GM18951 (cell line): ENCODE data around the gene MYRFL.

ENCODE experiments used
- POLR2A ChIP-seq: IDR thresholded peaks from 4 replicates; pipeline ENCODE4 v1.6.1; 2011; ENCODE audit warnings: mild to moderate bottlenecking; ENCODE audit not compliant: insufficient read length, insufficient read depth; ENCODE audit errors: extremely low read depth
- in situ Hi-C: fragments of 300-500 bp; cut with MboI; formaldehyde crosslinking; loops from one replicate; pipeline ENCODE4 v1.12.0; 2022; ENCODE audit warnings: low sequenced_read_pairs, mixed read lengths, inconsistent platforms; ENCODE audit not compliant: unreplicated experiment

MYRFL gene

DNA sequence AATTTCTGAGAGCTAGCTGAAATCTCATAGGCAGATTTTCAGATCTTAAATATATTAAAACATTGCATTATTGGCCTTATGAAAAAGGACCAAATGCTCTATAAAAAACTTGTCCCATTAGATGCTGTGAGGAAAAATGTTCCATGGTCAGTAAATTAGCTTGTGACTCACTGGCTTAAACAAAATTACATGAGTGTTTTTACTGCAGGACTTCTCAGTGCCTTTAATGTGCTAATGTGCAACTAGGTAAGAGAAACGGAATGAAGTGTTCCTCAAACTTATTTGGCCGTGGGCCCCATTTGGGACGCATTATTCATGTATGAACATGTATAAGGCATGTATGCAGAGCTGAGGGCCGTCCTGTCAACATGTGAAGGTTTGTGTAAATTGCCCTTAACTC, 41.7 kb downstream of the MYRFL start:
- in situ Hi-C loops, result no loop called here
- no peak for TF ChIP-seq POLR2A

DNA sequence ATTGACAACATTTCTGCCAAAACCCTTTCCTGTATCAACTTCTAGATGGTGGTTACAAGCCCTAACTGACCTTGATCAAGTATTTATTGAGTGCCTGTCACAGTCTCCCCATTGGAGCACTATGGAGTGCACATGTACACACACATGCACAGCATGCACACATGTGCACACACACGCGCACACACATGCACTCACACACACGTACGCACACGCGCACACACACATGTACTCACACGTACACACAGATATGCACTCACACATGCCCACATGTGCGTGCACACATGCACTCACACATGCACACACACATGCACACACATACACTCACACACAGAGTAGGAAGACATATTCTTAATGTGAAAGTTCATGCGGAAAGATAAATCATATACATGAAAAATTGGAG, 43.7 kb downstream of the MYRFL start:
- in situ Hi-C loops, result no loop called here
- TF ChIP-seq POLR2A, result no peak

DNA sequence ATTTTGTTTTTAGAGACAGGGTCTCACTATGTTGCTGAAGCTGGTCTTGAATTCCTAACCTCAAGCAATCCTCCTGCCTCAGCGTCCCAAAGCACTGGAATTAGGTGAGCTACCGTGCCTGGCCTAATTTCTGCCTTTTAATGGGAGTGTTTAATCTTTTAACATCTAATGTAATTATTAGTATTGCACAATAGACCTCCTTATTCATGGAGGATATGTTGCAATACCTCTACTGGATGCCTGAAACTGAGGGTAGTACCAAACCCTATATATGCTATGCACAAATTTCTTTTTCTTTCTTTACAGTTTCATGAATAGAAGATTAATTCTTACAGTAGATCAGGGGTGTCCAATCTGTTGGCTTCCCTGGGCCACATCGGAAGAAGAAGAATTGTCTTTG, 47.8 kb downstream of the MYRFL start:
- in situ Hi-C loops, result no loop called here
- no peak for TF ChIP-seq POLR2A

DNA sequence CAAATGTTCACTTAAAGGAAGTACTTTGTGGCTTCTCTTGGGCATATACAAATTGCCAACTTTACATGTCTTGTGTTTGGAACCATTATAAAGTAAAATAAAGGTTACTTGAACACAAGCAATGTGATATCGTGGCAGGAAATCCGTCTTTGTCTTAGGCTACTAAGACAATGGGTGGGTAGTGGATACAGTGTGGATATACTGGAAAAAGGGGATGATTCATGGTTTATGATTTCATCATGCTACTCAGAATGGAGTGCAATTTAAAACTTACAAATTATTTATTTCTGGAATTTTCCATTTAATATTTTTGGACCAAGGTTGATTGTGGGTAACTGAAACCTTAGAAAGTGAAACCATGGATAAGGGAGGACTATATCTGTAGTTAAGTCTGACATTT, 48.4 kb downstream of the MYRFL start:
- in situ Hi-C loops, result no loop called here
- TF ChIP-seq POLR2A, result no peak

DNA sequence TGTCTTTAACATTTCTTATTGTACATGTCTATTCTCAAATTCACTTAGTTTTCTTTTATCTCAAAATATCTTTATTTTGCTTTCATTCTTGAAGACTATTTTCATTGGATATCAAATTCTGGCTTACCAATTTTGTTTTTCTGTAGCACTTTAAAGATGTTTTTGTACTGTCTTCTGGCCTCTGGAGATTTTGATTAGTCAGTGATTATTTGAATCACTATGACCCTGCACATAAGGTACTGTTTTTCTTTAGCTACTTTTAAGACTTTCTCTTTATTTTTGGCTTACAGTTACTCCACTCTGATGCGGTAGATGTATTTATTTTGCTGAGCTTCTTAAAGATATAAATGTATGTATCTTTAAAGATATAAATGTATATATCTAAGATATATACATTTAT, 49.6 kb downstream of the MYRFL start:
- no peak for TF ChIP-seq POLR2A
- in situ Hi-C loops, result loop anchor here (25.0 kb wide), 1 partner anchor 838 kb away; no protein-coding TSS in a partner anchor

DNA sequence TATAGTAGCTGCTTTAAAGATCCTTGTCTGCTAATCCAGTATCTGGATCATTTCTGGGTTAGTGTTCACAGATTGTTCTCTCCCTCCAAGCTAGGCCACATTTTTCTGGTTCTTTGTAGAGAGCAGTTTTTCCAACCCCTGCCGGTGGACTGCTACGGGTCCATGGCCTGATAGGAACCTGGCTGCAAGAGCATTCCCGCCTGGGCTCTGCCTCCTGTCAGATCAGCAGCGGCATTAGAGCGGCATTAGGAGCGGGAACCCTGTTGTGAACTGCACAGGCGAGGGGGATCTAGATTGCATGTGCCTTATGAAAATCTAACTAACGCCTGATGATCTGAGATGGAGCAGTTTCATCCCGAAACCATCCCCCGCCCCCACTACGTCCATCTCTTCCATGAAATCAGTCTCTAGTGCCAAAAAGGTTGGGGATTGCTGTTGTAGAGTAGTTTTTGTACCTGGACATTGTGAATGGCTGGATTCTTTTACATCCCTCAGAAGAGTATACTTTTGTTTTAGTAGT, 50.4 kb downstream of the MYRFL start:
- no peak for TF ChIP-seq POLR2A
- in situ Hi-C loops, result loop anchor here (25.0 kb wide), 1 partner anchor 837 kb away; no protein-coding TSS in a partner anchor

GRCh38 chr12:69879007-69879960, 54.3 kb downstream of the MYRFL start:
- in situ Hi-C loops, result loop anchor here (25.0 kb wide), 1 partner anchor 833 kb away; no protein-coding TSS in a partner anchor
- TF ChIP-seq POLR2A, result no peak

DNA sequence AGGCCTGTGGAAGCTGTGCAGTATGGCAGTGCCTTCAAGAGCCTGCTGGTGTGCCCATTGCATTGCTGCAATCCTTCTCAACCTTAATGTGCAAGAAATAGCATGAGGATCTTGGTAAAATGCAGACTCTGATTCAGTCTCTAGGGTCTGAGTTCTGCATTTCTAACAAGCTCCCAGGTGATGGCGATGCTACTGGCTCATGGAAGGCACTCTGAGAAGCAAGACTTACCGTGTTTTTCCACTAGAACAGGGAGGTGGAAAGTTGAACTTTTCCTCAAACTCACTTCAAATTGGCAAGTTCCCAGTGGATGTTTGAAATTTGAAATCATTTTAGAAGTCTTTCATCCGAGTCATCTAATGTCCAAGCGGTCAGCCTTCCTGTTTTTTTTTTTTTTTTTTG, 55.5 kb downstream of the MYRFL start:
- in situ Hi-C loops, result loop anchor here (25.0 kb wide), 1 partner anchor 832 kb away; no protein-coding TSS in a partner anchor
- no peak for TF ChIP-seq POLR2A

DNA sequence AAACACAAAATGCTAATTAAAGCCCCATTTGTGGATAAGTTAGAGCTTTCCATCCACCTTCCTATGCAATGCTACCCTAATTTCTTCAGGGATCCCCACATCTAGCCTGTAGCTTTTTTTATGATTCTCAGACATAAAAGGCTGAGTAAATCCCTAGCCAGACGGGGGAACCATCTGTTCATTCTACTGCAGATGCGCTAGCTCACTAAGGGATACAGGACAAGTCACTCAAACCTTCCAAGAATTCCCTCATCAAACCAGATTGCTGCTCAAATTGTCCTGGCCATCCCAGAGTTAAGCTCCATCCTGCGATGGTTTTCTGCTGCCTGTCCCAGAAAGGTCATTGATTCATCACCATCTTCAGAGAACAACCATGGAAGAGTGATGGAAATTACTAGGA, 56.7 kb downstream of the MYRFL start:
- TF ChIP-seq POLR2A, result no peak
- in situ Hi-C loops, result loop anchor here (25.0 kb wide), 1 partner anchor 831 kb away; no protein-coding TSS in a partner anchor

DNA sequence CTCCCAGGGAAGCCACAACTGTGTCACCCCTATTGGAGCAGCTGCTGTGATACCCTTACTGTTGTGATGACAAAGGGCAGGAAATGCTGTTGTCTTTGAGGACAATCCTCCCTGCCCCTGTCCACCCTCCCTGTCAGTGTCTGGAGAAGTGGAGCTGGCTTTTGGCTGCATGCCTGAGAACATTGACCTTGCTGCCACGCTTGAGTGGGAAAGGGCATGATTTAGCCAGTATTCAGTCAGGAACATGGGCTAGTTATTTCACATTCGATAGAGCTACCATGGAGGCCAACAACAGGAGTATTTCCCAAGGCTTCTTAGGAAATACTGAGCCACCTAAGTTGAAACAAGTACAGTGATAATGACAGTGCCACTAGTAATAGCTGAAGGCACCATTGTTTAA, 59.4 kb downstream of the MYRFL start:
- in situ Hi-C loops, result loop anchor here (25.0 kb wide), 1 partner anchor 828 kb away; no protein-coding TSS in a partner anchor

GRCh38 chr12:69885658-69886057, 60.6 kb downstream of the MYRFL start:
- in situ Hi-C loops, result loop anchor here (25.0 kb wide), 1 partner anchor 827 kb away; no protein-coding TSS in a partner anchor
- TF ChIP-seq POLR2A, result no peak

More for the DNA sequence above, 59.4 kb downstream of the MYRFL start:
- no peak for TF ChIP-seq POLR2A

DNA sequence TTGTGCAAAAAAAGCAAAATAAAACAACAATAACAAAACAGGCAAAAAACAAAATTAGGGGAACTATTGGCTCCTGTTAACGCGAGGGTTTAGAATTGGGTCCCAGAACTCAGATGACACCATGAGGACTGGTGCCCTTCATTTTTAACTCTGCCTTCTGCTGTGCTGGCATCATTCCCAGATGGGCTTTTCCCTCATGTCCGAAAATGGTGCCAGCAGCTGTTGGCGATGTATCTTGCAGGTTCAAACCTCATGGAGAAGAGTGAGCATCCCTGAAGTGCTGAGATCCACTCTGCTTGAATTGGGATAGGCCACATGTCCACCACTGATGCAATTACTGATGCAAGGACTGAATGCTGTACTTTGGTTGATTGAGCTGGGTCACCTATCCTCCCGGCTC, 61.1 kb downstream of the MYRFL start:
- TF ChIP-seq POLR2A, result no peak
- in situ Hi-C loops, result loop anchor here (25.0 kb wide), 1 partner anchor 826 kb away; no protein-coding TSS in a partner anchor

GRCh38 chr12:69886715-69887114, 61.7 kb downstream of the MYRFL start:
- in situ Hi-C loops, result loop anchor here (25.0 kb wide), 1 partner anchor 826 kb away; no protein-coding TSS in a partner anchor
- no peak for TF ChIP-seq POLR2A
